GM21526 (cell line): ENCODE results near the gene SH3RF3.

Experiments
- ATAC-seq: cut with Tn5 transposase; IDR thresholded peaks from one replicate; pipeline ENCODE4 v1.9.1; 2021; ENCODE audit warnings: moderate library complexity; ENCODE audit not compliant: unreplicated experiment, low FRiP score

Gene SH3RF3

GRCh38 chr2:109128616-109129355, at the start of gene SH3RF3:
SH3RF3 (plus strand) TSS chr2:109129205.
- no peak for ATAC-seq

- no peak for ATAC-seq
Observed at GRCh38 chr2:109079590-109079989, 49.4 kb upstream of the SH3RF3 start.

GRCh38 chr2:109080109-109080508, 48.9 kb upstream of the SH3RF3 start:
- ATAC-seq: no peak

- ATAC-seq: no peak
Observed at GRCh38 chr2:109080757-109081156, 48.2 kb upstream of the SH3RF3 start.

- no peak for ATAC-seq
Observed at GRCh38 chr2:109081374-109081773, 47.6 kb upstream of the SH3RF3 start.

GRCh38 chr2:109083771-109084170, 45.2 kb upstream of the SH3RF3 start:
- no peak for ATAC-seq

GRCh38 chr2:109084341-109084740, 44.7 kb upstream of the SH3RF3 start:
- ATAC-seq: no peak

DNA sequence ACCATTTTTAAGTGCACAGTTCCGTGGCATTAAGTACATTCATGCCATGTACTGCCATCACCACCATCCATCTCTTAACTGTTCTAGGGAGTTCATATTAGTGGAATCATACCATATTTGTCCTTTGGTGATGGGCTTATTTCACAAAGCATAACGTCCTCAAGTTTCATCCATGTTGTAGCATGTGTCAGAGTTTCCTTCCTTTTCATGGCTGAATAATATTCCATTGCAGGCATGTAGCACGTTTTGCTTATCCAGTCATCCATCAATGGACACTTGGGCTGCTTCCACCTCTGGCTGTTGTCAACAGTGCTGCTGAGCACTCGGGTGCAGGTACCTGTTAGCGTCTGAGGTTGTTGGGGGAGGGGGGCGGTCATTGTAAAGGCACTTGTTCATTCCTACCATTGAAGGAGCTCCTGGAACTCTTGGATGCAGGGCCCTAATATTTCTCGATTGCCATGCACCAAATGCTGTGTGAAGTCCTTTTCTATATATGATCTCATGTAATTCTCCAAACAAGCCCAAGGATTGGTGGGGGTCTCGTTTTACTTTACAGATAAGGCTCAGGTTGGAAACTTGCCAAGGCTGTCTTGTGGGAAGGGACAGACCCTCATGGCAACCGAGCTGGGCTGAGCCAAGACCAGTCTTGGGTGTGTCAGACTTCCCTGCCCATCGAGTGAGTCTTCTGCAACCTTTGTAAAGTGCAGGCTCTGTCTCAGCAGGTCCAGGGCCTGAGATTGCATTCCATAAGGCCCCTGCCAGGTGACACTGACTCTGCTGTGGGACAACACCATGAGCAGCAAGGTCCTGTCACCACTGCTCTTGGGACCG, 42.9 kb upstream of the SH3RF3 start:
- ATAC-seq: no peak

- ATAC-seq: no peak
Observed at GRCh38 chr2:109086743-109087020, 42.3 kb upstream of the SH3RF3 start.

DNA sequence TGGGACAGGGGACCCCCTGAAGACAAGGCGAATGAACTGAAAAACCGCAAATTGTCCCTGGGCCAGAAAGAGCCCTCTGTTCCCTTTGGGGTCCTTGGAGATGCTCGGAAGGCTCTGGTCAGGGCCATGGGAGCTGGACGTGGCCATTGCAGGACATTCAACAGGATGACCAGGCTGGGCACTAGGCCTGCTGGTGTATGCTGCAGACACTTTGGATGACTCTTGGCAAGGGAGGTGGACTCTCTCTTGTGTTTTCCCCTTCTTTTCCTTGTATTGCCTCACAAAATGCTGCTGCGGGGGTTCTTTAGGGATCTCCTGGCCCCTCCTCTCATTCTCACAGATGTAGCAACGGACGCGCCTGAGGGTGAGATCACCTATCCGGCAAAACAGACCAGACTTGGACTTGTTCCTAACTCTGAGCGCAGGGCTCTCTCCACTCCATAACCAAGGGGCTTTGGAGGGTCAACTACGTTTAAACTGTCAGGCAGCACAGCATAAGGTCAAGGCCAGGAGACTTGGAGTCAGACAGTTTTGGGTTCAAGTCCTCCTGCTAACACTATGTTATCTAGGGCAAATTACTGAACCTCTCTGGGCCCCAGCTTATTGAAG, 41.8 kb upstream of the SH3RF3 start:
- ATAC-seq: no peak

- ATAC-seq: no peak
Observed at GRCh38 chr2:109089602-109090300, 39.3 kb upstream of the SH3RF3 start.

GRCh38 chr2:109091526-109091925, 37.5 kb upstream of the SH3RF3 start:
- ATAC-seq: no peak

DNA sequence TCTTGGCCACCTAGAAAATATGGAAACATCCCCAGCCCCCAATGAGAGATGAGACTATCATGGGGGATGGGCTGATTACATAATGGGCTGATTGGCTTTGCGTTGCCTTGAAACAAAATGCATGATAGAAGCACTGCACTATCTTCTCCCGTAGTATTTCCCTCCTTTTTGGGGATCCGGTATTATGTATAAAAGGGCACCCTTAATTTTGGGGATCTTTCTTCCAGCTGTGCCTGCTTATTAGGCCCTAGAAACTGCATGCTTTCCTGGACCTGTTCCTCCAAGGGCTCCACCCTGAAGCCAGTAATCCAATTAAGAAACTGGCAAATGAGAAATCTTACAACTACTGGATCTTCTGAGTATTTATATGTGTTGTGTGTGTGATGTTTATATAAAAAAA, 34.9 kb upstream of the SH3RF3 start:
- ATAC-seq: no peak

GRCh38 chr2:109098251-109098920, 30.6 kb upstream of the SH3RF3 start:
- ATAC-seq: no peak

- ATAC-seq: no peak
Observed at GRCh38 chr2:109098921-109099273, 30.1 kb upstream of the SH3RF3 start.

DNA sequence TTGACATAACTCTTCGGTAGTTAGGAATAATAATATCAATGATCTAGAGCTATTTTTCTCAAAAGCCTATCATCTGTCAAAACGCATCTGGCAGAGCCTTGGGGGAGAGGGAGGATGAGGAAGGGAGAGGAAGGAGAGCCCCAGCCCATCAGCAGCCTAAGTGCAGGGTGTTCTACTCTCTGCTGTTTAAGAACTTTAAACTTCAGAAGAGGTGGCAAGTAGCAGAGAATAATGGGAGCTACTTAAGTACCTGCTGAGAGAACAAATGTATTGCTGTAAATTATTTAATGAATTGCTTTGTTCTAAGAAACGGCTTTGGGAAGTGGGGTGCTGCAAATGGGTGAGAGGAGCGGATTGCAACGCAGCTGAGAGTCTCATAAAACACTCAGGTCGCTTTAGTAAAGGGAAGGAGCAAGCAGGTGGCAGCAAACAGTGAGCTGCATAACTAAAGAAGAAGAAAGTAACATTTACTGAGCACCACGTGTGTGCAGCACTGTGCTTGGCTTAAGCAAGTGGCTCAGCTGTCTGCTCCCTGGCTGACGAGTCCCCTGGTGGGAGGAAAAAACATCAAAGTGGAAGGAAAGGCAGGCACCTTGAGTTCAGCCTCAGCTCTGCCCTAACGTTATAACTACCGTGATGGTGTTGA, 26.3 kb upstream of the SH3RF3 start:
- ATAC-seq: no peak

GRCh38 chr2:109105113-109105512, 23.9 kb upstream of the SH3RF3 start:
- no peak for ATAC-seq

GRCh38 chr2:109108740-109109139, 20.3 kb upstream of the SH3RF3 start:
- ATAC-seq: no peak

GRCh38 chr2:109109342-109109741, 19.7 kb upstream of the SH3RF3 start:
- no peak for ATAC-seq

DNA sequence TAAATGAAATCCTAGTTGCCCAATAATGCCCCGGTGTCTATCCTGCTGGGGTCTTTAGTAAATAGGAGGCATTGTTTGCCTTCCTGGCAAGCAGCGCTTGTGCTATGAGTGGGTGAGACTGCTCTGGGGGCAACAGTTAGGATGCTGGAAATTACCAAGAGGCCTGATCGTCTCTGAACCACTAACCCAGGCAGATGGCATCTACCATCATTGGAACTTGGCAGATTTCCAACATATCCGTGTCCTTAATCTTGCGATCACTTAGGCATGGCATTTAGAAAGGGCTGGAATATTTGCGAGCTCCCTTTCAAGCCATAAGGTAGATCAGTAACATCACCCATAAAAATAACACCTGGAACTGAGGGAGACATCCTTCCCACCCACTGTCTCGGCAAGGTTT, 18.8 kb upstream of the SH3RF3 start:
- ATAC-seq: no peak
